GM20000 (cell line): ENCODE data around the gene CDON.

ENCODE experiments used
- DNase-seq: peaks from one replicate; pipeline ENCODE4 v3.0.0; 2012; ENCODE audit warnings: low spot score
- CTCF ChIP-seq: IDR thresholded peaks from 2 replicates; pipeline ENCODE4 v1.5.1; 2012; ENCODE audit warnings: mild to moderate bottlenecking, control low read depth; ENCODE audit errors: extremely low read depth, missing control alignments

The CDON gene

DNA sequence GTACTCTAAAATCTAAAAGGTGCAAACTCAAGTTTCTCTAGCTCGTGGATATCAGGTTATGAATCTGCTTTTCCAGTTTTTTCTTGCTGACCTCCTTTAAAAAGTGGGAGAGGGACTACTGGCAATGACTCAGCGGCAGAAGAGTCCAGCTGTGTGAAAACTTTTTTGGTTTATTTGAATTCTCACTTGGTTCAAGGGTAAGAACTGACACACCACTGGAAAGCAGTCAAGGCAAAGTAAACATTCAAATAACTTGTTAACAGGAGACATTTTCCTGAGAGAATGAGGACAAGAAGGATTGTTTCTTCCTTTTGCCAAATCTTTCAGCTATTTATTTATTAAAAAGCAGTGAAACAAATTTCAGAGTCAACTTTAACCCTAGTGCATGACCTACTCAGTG, 36.1 kb downstream of the CDON start:
- TF ChIP-seq CTCF, result no peak
- no peak for DNase-seq

DNA sequence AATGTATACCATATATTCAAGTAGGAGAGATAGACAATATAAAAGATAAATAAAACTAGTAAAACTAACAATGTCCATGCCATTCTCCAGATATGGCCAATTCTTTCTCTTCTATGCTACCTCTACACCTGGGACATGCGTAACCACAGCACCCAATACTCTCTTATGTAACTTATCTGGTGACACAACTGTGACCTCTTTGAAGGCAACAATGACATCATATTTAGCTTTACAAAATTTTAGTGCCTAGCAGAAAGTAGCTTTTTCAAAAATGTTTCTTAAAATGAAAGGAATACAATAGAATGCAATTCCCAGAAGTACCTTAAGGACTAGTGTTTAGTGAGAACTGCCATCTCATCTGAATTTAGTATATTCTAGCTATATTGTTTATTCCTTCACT, 36.8 kb downstream of the CDON start:
- no peak for DNase-seq
- no peak for TF ChIP-seq CTCF

DNA sequence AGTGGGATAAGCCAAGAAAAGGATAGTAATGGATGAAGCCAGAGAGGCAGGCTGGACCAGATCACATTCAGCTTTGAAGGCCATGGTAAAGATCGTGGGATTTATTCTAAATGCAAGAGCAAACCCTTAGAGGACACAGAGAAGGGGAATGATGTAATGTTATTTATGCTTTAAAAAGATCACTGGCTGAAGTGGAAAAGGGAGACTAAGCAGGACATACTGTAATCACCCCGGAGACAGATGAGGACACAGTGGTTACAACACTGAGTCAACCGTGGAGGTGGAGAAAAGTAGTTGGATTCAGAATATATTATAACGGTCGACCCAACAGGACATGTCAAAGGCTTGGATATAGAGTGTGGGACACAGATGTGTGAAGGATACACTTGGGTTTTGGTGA, 38.5 kb downstream of the CDON start:
- no peak for DNase-seq
- TF ChIP-seq CTCF, result no peak

DNA sequence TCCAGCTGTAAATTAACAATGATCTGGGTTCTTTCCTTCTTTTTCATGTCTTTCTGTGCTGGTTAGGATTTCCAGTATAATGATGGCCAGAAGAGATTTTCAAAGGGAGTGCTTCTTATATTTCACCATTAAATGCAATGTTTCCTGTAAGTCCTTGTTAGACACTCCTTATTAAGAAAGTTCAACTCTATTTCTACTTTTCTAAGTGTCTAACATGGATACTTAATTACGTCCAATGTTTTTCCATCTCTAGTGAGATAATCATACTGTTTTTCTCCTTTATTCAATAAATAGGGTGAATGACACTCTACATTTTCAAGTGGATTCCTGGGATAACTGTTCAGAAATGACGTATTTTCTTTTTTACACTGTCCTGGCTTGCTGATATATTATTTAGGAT, 49.8 kb downstream of the CDON start:
- no peak for DNase-seq
- TF ChIP-seq CTCF, result no peak

GRCh38 chr11:126011754-126012153, 50.9 kb downstream of the CDON start:
- DNase-seq, result no peak
- TF ChIP-seq CTCF, result no peak

DNA sequence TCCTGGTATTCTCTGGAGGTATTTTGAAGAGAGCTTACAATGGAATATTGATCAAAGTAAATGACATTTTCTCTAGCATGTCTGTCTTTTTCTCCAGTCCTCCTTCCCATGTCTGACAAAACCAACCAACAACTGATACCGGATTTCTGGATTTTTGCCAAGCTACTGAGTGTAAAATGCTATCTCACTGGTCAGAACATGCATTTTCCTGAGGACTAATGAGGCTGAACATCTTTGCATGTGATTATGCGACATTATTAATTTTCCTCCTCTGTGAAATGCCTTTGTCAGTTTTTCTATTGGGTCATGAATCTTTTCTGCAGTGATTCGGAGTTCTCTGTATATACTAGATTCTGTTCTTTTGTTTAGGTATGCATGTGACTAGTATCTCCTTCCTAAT, 51.4 kb downstream of the CDON start:
- no peak for DNase-seq
- no peak for TF ChIP-seq CTCF

DNA sequence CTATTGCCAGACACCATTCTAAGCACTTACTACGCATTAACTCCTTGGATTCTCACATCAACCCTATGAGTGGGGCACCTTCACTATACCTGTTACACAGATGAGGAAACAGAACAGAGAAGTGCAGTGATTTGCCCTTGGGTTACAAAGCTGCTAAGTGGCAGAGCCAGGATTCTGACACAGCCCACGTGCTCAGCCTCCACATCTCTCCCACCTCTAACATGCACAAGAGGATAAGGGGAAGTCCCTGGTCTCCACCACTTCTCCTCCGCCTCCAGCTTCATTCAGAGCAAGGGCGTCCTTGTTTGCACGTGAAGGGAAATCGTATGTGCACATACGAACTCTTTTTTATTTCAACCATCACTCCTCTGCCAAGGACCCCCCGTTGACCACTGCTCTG, 53.7 kb downstream of the CDON start:
- DNase-seq, result no peak
- TF ChIP-seq CTCF, result no peak
